Prostate gland (tissue), 2 donors: Measurements from ENCODE around the gene SCG2.

Experiments
- CTCF ChIP-seq, 4 experiments: fragments of 200-600 bp in 2 of 4; fragments of 450-650 bp in 2 of 4; sonication (generic) in 2 of 4; IDR thresholded peaks; 1 replicate in 3 of 4; 2 replicates in 1 of 4; pipeline ENCODE4 v1.5.1; 2016 to 2019; ENCODE audit warnings: antibody characterized with exemption in 4 of 4, mild to moderate bottlenecking in 2 of 4, moderate library complexity in 2 of 4
- POLR2A ChIP-seq: fragments of 450-650 bp; IDR thresholded peaks from one replicate; pipeline ENCODE4 v1.6.1; 2016; ENCODE audit warnings: antibody characterized with exemption, mild to moderate bottlenecking
- POLR2AphosphoS5 ChIP-seq: sonication (generic); formaldehyde crosslinking; IDR thresholded peaks from one replicate; pipeline ENCODE4 v1.6.1; 2017; ENCODE audit warnings: antibody characterized with exemption

GRCh38 chr2:223566396-223566795 is 35.8 kb downstream of the SCG2 start:
- TF ChIP-seq CTCF (IDR thresholded peaks at IDR 0.05): no peak
- TF ChIP-seq POLR2A: no peak
- TF ChIP-seq POLR2AphosphoS5: no peak
